GM23338 (cell line): Measurements from ENCODE around the gene MTAP. TPM values are rescaled to one million over a fixed set of nuclear protein-coding genes. Genes with fewer than 3 reads are reported as not detected.

Source experiments
- ATAC-seq: fragments of 200-7000 bp; cut with Tn5 transposase; 3 replicates; pipeline ENCODE4 v1.9.1; 2020
- DNase-seq: peaks from one replicate; pipeline ENCODE4 v3.0.0-alpha.2; 2015; ENCODE audit warnings: low spot score
- H2AFZ ChIP-seq: fragments of 200-600 bp; sonication (generic); 2 replicates; pipeline ENCODE4 v1.8.0; 2016; ENCODE audit warnings: antibody characterized with exemption, mild to moderate bottlenecking, moderate library complexity
- H3F3A ChIP-seq: fragments of 200-600 bp; sonication (generic); replicated peaks from 2 replicates; pipeline ENCODE4 v1.8.0; 2017; ENCODE audit warnings: antibody characterized with exemption, mixed run types, low read depth
- H3K27ac ChIP-seq: fragments of 200-600 bp; sonication (generic); 2 replicates; pipeline ENCODE4 v1.6.1; 2016; ENCODE audit warnings: low read depth
- H3K27me3 ChIP-seq: fragments of 200-600 bp; sonication (generic); 2 replicates; pipeline ENCODE4 v1.8.0; 2016; ENCODE audit warnings: mild to moderate bottlenecking, mixed run types, moderate library complexity; ENCODE audit not compliant: insufficient read depth
- H3K36me3 ChIP-seq: fragments of 200-600 bp; sonication (generic); 2 replicates; pipeline ENCODE4 v1.8.0; 2016; ENCODE audit warnings: mild to moderate bottlenecking; ENCODE audit not compliant: insufficient read depth
- H3K4me1 ChIP-seq: fragments of 200-600 bp; sonication (generic); 2 replicates; pipeline ENCODE4 v1.8.0; 2016; ENCODE audit warnings: mild to moderate bottlenecking, moderate library complexity; ENCODE audit not compliant: insufficient read depth
- H3K4me2 ChIP-seq: fragments of 200-600 bp; sonication (generic); 2 replicates; pipeline ENCODE4 v1.7.1; 2017; ENCODE audit warnings: mixed run types
- H3K4me3 ChIP-seq: fragments of 200-600 bp; sonication (generic); 2 replicates; pipeline ENCODE4 v1.6.1; 2016; ENCODE audit warnings: mixed run types
- H3K79me2 ChIP-seq: fragments of 200-600 bp; sonication (generic); replicated peaks from 2 replicates; pipeline ENCODE4 v1.8.0; 2017; ENCODE audit warnings: mild to moderate bottlenecking; ENCODE audit not compliant: insufficient read depth
- H3K9me2 ChIP-seq: fragments of 200-600 bp; sonication (generic); 2 replicates; pipeline ENCODE4 v1.8.0; 2017; ENCODE audit not compliant: insufficient read depth
- H4K20me1 ChIP-seq: fragments of 200-600 bp; sonication (generic); replicated peaks from 2 replicates; pipeline ENCODE4 v1.8.0; 2017; ENCODE audit warnings: mild to moderate bottlenecking; ENCODE audit not compliant: insufficient read depth
- H3K27ac Mint-ChIP-seq: 2 replicates; pipeline ENCODE4 v1.8.0; 2020; ENCODE audit warnings: inconsistent platforms, mild to moderate bottlenecking, moderate library complexity, mixed read lengths
- H3K27me3 Mint-ChIP-seq: 3 replicates; pipeline ENCODE4 v1.8.0; 2022; ENCODE audit warnings: low read depth, mild to moderate bottlenecking, moderate library complexity, mixed read lengths, inconsistent platforms; ENCODE audit not compliant: insufficient read depth, poor library complexity
- H3K36me3 Mint-ChIP-seq: 3 replicates; pipeline ENCODE4 v1.8.0; 2021; ENCODE audit warnings: low read depth, mild to moderate bottlenecking, inconsistent platforms, moderate library complexity, mixed read lengths
- H3K4me1 Mint-ChIP-seq: 3 replicates; pipeline ENCODE4 v1.8.0; 2020; ENCODE audit warnings: mild to moderate bottlenecking, inconsistent platforms, mixed read lengths
- H3K4me3 Mint-ChIP-seq: 3 replicates; pipeline ENCODE4 v1.8.0; 2021; ENCODE audit warnings: moderate library complexity, mild to moderate bottlenecking, inconsistent platforms, mixed read lengths
- H3K9me3 Mint-ChIP-seq: 3 replicates; pipeline ENCODE4 v1.8.0; 2020; ENCODE audit warnings: moderate library complexity, mild to moderate bottlenecking, inconsistent platforms, mixed read lengths
- CREB1 ChIP-seq: fragments of 250-450 bp; sonication (Bioruptor Pico); IDR thresholded peaks from 2 replicates; pipeline ENCODE4 v1.5.0; 2020; ENCODE audit warnings: low read depth, mild to moderate bottlenecking, moderate library complexity
- CTCF ChIP-seq, 2 experiments: fragments of 200-600 bp in 1 of 2; sonication (generic) in 1 of 2; conservative IDR thresholded peaks; 2 replicates each; pipeline versions ENCODE4 v1.5.1 to v1.6.1; 2016 to 2017; ENCODE audit warnings: antibody characterized with exemption in 2 of 2, low read depth in 2 of 2, mild to moderate bottlenecking in 2 of 2, moderate library complexity in 1 of 2
- ETS1 ChIP-seq: IDR thresholded peaks from 2 replicates; pipeline ENCODE4 v1.6.1; 2016; ENCODE audit warnings: antibody characterized with exemption
- EZH2 ChIP-seq: fragments of 200-600 bp; sonication (generic); IDR thresholded peaks from one replicate; pipeline ENCODE4 v1.8.0; 2017; ENCODE audit warnings: antibody characterized with exemption, mild to moderate bottlenecking, low read depth; ENCODE audit not compliant: unreplicated experiment
- EZH2phosphoT487 ChIP-seq: fragments of 200-600 bp; sonication (generic); IDR thresholded peaks from one replicate; pipeline ENCODE4 v1.8.1; 2018; ENCODE audit warnings: antibody characterized with exemption; ENCODE audit not compliant: unreplicated experiment
- JUNB ChIP-seq: IDR thresholded peaks from one replicate; pipeline ENCODE4 v1.6.1; 2016; ENCODE audit warnings: antibody characterized with exemption; ENCODE audit not compliant: unreplicated experiment
- NANOG ChIP-seq: IDR thresholded peaks from 2 replicates; pipeline ENCODE4 v1.6.1; 2016; ENCODE audit warnings: antibody characterized with exemption, borderline replicate concordance
- POLR2AphosphoS5 ChIP-seq: IDR thresholded peaks from 2 replicates; pipeline ENCODE4 v1.6.1; 2016; ENCODE audit warnings: antibody characterized with exemption, low read depth
- REST ChIP-seq: IDR thresholded peaks from one replicate; pipeline ENCODE4 v1.6.1; 2018; ENCODE audit warnings: antibody characterized with exemption; ENCODE audit not compliant: unreplicated experiment
- STAT1 ChIP-seq: IDR thresholded peaks from one replicate; pipeline ENCODE4 v1.6.1; 2016; ENCODE audit warnings: antibody characterized with exemption; ENCODE audit not compliant: unreplicated experiment
- ZNF114 ChIP-seq: fragments of 250-450 bp; sonication (Bioruptor Pico); IDR thresholded peaks from 2 replicates; pipeline ENCODE4 v1.5.0; 2020; ENCODE audit warnings: mild to moderate bottlenecking, moderate library complexity
- ZNF331 ChIP-seq: fragments of 250-450 bp; sonication (Bioruptor Pico); IDR thresholded peaks from 2 replicates; pipeline ENCODE4 v1.5.0; 2020; ENCODE audit warnings: low read depth, mild to moderate bottlenecking, moderate library complexity
- ZNF462 ChIP-seq: fragments of 250-450 bp; sonication (Bioruptor Pico); IDR thresholded peaks from 2 replicates; pipeline ENCODE4 v1.5.0; 2020; ENCODE audit warnings: mild to moderate bottlenecking, moderate library complexity
- polyA plus RNA-seq: library from polyadenylated mRNA; unstranded; fragments of >200 nt; fragmentation: Nextera tagmentation; extraction: Ambion mirVana; gene quantifications from 2 replicates; pipeline ENCODE4 v1.2.1, GENCODE V29; 2016
- total RNA-seq: library from RNA; depleted of rRNA; stranded (reverse); fragments of >200 nt; shearing (Covaris generic); gene quantifications from 2 replicates; pipeline ENCODE4 v1.2.3, GENCODE V29; 2014

The MTAP gene
- total and polyA plus RNA-seq, 2 experiments from 2014 or later, result 61.8 to 70.0 TPM

DNA sequence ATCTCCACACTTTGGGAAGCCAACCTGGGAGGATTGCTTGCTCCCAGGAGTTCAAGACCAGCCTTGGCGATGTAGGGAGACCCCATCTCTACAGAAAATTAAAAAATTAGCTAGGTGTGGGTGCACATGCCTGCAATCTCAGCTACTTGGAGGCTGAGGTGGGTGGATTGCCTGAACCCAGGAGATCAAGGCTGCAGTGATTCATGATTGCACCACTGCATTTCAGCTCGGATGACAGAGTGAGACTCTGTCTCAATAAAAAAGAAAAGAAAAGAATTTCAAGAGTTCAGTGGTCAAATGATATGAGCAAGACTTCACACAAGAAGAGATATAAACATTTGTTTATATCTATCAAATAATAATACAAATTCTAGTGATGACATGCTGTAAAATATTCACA, 23.0 kb upstream of the MTAP start:
- no peaks in the 10 kb centered on the region for H3K4me1 Mint-ChIP-seq
- Histone ChIP-seq H3K4me3 (no peak overlapping the region), H2AFZ (no peak overlapping the region), H3K27ac (no peak overlapping the region), H3K27me3 (peaks cover 8% of the 10 kb centered on the region), H3K4me2 (no peak overlapping the region), H3K9me2 (0 out of 2 replicates have a peak, but pooled peaks cover 6% of the 10 kb centered on the region), H3F3A (no peaks in the 10 kb centered on the region), H3K79me2 (no peaks in the 10 kb centered on the region), H3K4me1 (peaks cover 6% of the 10 kb centered on the region; the same call in 1 of the 2 replicates), H4K20me1 (0 out of 2 replicates have a peak, but pooled peaks cover 2% of the 10 kb centered on the region), H3K36me3 (no peaks in the 10 kb centered on the region)
- no peak for DNase-seq
- H3K27me3 Mint-ChIP-seq, result no peaks in the 10 kb centered on the region
- no peaks in the 10 kb centered on the region for H3K36me3 Mint-ChIP-seq
- H3K27ac Mint-ChIP-seq, result no peak overlapping the region
- H3K9me3 Mint-ChIP-seq, result no peaks in the 10 kb centered on the region
- H3K4me3 Mint-ChIP-seq, result no peak overlapping the region
- no peak for TF ChIP-seq EZH2
- TF ChIP-seq JUNB, result no peak
- no peak for TF ChIP-seq NANOG
- TF ChIP-seq STAT1, result no peak
- no peak for TF ChIP-seq REST
- TF ChIP-seq ZNF114 (CRISPR knock-in tag), result no peak
- TF ChIP-seq CTCF (conservative IDR thresholded peaks at IDR 0.05; ENCODE audit: low read depth in 2 of 2), result no peak
- TF ChIP-seq POLR2AphosphoS5, result no peak
- TF ChIP-seq CREB1 (CRISPR knock-in tag), result no peak
- TF ChIP-seq EZH2phosphoT487, result no peak
- TF ChIP-seq ETS1, result no peak
- TF ChIP-seq ZNF331 (CRISPR knock-in tag), result no peak
- TF ChIP-seq ZNF462 (CRISPR knock-in tag), result no peak
- ATAC-seq, result no peak
